ENCODE results near the gene RAB11B.

DNA sequence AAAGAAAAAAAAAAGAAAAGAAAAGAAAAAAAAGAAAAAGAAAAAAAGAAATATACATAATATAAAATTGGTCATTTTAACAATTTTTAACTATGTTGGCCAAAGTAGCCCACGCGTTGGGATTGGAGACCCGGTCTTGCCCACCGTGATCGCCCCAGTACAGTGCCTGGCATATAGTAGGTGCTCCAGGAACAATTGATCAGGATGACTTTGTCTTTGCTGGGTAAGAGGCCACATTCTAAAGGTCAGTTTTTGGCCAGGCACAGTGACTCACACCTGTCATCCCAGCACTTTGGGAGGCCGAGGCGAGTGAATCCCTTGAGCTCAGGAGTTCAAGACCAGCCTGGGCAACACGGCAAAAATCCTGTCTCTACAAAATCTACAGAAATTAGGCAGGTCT lies 30.0 kb upstream of the RAB11B start:
- TF ChIP-seq, protein P1, sequence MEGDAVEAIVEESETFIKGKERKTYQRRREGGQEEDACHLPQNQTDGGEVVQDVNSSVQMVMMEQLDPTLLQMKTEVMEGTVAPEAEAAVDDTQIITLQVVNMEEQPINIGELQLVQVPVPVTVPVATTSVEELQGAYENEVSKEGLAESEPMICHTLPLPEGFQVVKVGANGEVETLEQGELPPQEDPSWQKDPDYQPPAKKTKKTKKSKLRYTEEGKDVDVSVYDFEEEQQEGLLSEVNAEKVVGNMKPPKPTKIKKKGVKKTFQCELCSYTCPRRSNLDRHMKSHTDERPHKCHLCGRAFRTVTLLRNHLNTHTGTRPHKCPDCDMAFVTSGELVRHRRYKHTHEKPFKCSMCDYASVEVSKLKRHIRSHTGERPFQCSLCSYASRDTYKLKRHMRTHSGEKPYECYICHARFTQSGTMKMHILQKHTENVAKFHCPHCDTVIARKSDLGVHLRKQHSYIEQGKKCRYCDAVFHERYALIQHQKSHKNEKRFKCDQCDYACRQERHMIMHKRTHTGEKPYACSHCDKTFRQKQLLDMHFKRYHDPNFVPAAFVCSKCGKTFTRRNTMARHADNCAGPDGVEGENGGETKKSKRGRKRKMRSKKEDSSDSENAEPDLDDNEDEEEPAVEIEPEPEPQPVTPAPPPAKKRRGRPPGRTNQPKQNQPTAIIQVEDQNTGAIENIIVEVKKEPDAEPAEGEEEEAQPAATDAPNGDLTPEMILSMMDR (IDR thresholded peaks at IDR 0.05), result no peak
- no peak for TF ChIP-seq POLR2A (IDR thresholded peaks at IDR 0.05)

Data from Peyer's patch (tissue), 4 donors.